Osteoblast (primary cell): ENCODE results near the gene SIPA1L3. TPM values are rescaled to one million over a fixed set of nuclear protein-coding genes. Genes with fewer than 3 reads are reported as not detected.

ENCODE experiments used
- DNase-seq: peaks from one replicate; pipeline ENCODE4 v3.0.0; 2011; ENCODE audit warnings: low spot score, mixed read lengths; ENCODE audit not compliant: insufficient read length; ENCODE audit errors: missing footprints
- H2AFZ ChIP-seq: 2 replicates; pipeline ENCODE4 v1.6.0; 2011; ENCODE audit warnings: mild to moderate bottlenecking, low read length
- H3K27ac ChIP-seq: 2 replicates; pipeline ENCODE4 v1.5.1; 2011; ENCODE audit warnings: mild to moderate bottlenecking, low read depth, low read length, moderate library complexity
- H3K27me3 ChIP-seq: 2 replicates; pipeline ENCODE4 v1.6.0; 2012; ENCODE audit warnings: mild to moderate bottlenecking, control low read depth, inconsistent platforms, low read length, moderate library complexity; ENCODE audit not compliant: insufficient read depth
- H3K36me3 ChIP-seq: 2 replicates; pipeline ENCODE4 v1.5.1; 2011; ENCODE audit warnings: mild to moderate bottlenecking, low read length, control low read depth, moderate library complexity; ENCODE audit not compliant: insufficient read depth
- H3K4me1 ChIP-seq: 2 replicates; pipeline ENCODE4 v1.5.1; 2011; ENCODE audit warnings: mild to moderate bottlenecking, low read length, control low read depth, moderate library complexity; ENCODE audit not compliant: insufficient read depth
- H3K4me2 ChIP-seq: 2 replicates; pipeline ENCODE4 v1.6.0; 2011; ENCODE audit warnings: mild to moderate bottlenecking, low read length; ENCODE audit not compliant: insufficient read depth
- H3K4me3 ChIP-seq: fragments of 200-600 bp; sonication (generic); 3 replicates; pipeline ENCODE4 v1.5.1; 2012; ENCODE audit warnings: mild to moderate bottlenecking, low read length, inconsistent platforms; ENCODE audit not compliant: insufficient read depth
- H3K79me2 ChIP-seq: 2 replicates; pipeline ENCODE4 v1.6.0; 2012; ENCODE audit warnings: mild to moderate bottlenecking, low read length, control low read depth, inconsistent platforms; ENCODE audit not compliant: insufficient read depth
- H3K9me3 ChIP-seq: 2 replicates; pipeline ENCODE4 v1.5.1; 2011; ENCODE audit warnings: low read depth, low read length, control low read depth
- H4K20me1 ChIP-seq: 2 replicates; pipeline ENCODE4 v1.6.0; 2012; ENCODE audit warnings: mild to moderate bottlenecking, low read length, control low read depth; ENCODE audit not compliant: insufficient read depth
- CTCF ChIP-seq: IDR thresholded peaks from 2 replicates; pipeline ENCODE4 v1.5.1; 2011; ENCODE audit warnings: mild to moderate bottlenecking, low read depth, low read length, moderate library complexity; ENCODE audit errors: extremely low read depth
- total RNA-seq: library from RNA; depleted of rRNA; stranded (reverse); fragments of >200 nt; gene quantifications from 2 replicates; pipeline ENCODE4 v1.2.3, GENCODE V29; 2012

Gene SIPA1L3
- total RNA-seq, 1 donor = 17.4 TPM

GRCh38 chr19:38207543-38207942, 300.5 kb downstream of the SIPA1L3 start:
- H2AFZ ChIP-seq = no peak overlapping the region
- H4K20me1 ChIP-seq = no peaks in the 10 kb centered on the region
- H3K27me3 ChIP-seq = no peaks in the 10 kb centered on the region
- H3K79me2 ChIP-seq = no peaks in the 10 kb centered on the region
- no peak overlapping the region for H3K4me3 ChIP-seq
- H3K4me1 ChIP-seq = peaks cover 16% of the 10 kb centered on the region
- peaks cover 22% of the 10 kb centered on the region for H3K36me3 ChIP-seq
- H3K4me2 ChIP-seq = no peak overlapping the region
- DNase-seq = no peak
- no peaks in the 10 kb centered on the region for H3K9me3 ChIP-seq
- H3K27ac ChIP-seq = no peak overlapping the region
- no peak for TF ChIP-seq CTCF

- Histone ChIP-seq H3K27ac (no peak overlapping the region), H4K20me1 (no peaks in the 10 kb centered on the region), H3K79me2 (no peaks in the 10 kb centered on the region), H3K4me1 (peaks cover 17% of the 10 kb centered on the region), H3K4me3 (no peak overlapping the region), H3K27me3 (no peaks in the 10 kb centered on the region), H2AFZ (no peak overlapping the region), H3K36me3 (peaks cover 14% of the 10 kb centered on the region), H3K9me3 (no peaks in the 10 kb centered on the region), H3K4me2 (no peak overlapping the region)
- DNase-seq = no peak
- TF ChIP-seq CTCF = no peak
Observed at GRCh38 chr19:38208571-38208970, 301.6 kb downstream of the SIPA1L3 start.

- H3K4me1 ChIP-seq = peaks cover 23% of the 10 kb centered on the region
- no peak overlapping the region for H3K27ac ChIP-seq
- no peaks in the 10 kb centered on the region for H3K9me3 ChIP-seq
- no peaks in the 10 kb centered on the region for H3K27me3 ChIP-seq
- H3K79me2 ChIP-seq = no peaks in the 10 kb centered on the region
- H4K20me1 ChIP-seq = no peaks in the 10 kb centered on the region
- H3K4me2 ChIP-seq = peak overlapping the region; percentile 84
- H3K36me3 ChIP-seq = peaks cover 10% of the 10 kb centered on the region
- H2AFZ ChIP-seq = no peak overlapping the region
- TF ChIP-seq CTCF = no peak
- H3K4me3 ChIP-seq = peak overlapping the region; percentile 62
- no peak for DNase-seq
Observed at GRCh38 chr19:38209152-38209551, 302.1 kb downstream of the SIPA1L3 start.

GRCh38 chr19:38209671-38210457, 302.9 kb downstream of the SIPA1L3 start:
- DNase-seq = peak; percentile 96
- peak overlapping the region; percentile 84 for H3K4me2 ChIP-seq
- no peaks in the 10 kb centered on the region for H3K79me2 ChIP-seq
- no peaks in the 10 kb centered on the region for H4K20me1 ChIP-seq
- H3K27me3 ChIP-seq = no peaks in the 10 kb centered on the region
- H2AFZ ChIP-seq = peak overlapping the region; percentile 79
- TF ChIP-seq CTCF = no peak
- peak overlapping the region; percentile 62 for H3K4me3 ChIP-seq
- H3K27ac ChIP-seq = peak overlapping the region; percentile 62
- no peaks in the 10 kb centered on the region for H3K9me3 ChIP-seq
- peaks cover 28% of the 10 kb centered on the region for H3K4me1 ChIP-seq
- peaks cover 10% of the 10 kb centered on the region for H3K36me3 ChIP-seq
